Left lung (tissue), 10 donors: ENCODE data around the gene ASIC2. TPM values are rescaled to one million over a fixed set of nuclear protein-coding genes. Genes with fewer than 3 reads are reported as not detected.

Experiments
- ATAC-seq: fragments of 200-7000 bp; cut with Tn5 transposase; one replicate; pipeline ENCODE4 v1.9.1; 2020; ENCODE audit warnings: moderate library complexity
- DNase-seq, 4 donors: peaks; one replicate each; pipeline ENCODE4 v3.0.0-alpha.2; 2013 to 2020
- H3K27ac ChIP-seq, 2 donors: fragments of 200-600 bp; sonication (generic) in 1 of 2; one replicate each; pipeline versions ENCODE4 v1.5.0 to v1.8.0; 2020 to 2021
- H3K27me3 ChIP-seq, 2 donors: fragments of 200-600 bp; sonication (generic) in 1 of 2; one replicate each; pipeline versions ENCODE4 v1.5.0 to v1.8.0; 2020 to 2021
- H3K36me3 ChIP-seq, 2 donors: fragments of 200-600 bp; sonication (generic) in 1 of 2; one replicate each; pipeline versions ENCODE4 v1.5.0 to v1.8.0; 2020 to 2021
- H3K4me1 ChIP-seq, 2 donors: fragments of 200-600 bp; one replicate each; pipeline ENCODE4 v1.8.0; 2021
- H3K4me3 ChIP-seq, 2 donors: fragments of 200-600 bp; sonication (generic) in 1 of 2; one replicate each; pipeline versions ENCODE4 v1.5.0 to v1.8.0; 2020 to 2021; ENCODE audit warnings: mild to moderate bottlenecking in 1 of 2
- H3K9me3 ChIP-seq, 2 donors: fragments of 200-600 bp; sonication (generic) in 1 of 2; one replicate each; pipeline versions ENCODE4 v1.5.0 to v1.8.0; 2020 to 2021
- intact Hi-C, 2 donors: fragments of 100-400 bp; cut with DNase I; formaldehyde crosslinking; loops; one replicate each; pipeline versions ENCODE4 v1.11.2 to v1.14.2; 2022
- polyA plus RNA-seq, 6 donors: library from polyadenylated mRNA; unstranded; fragments of 120-200 nt; gene quantifications; one replicate each; pipeline ENCODE4 v1.2.1, GENCODE V29; 2013; ENCODE audit not compliant: insufficient read length in 6 of 6
- total RNA-seq, 2 donors: library from RNA; stranded (reverse); fragmentation: NEBNext Ultra II Directional; extraction: Animal tissue kit (Norgen Biotek cat#: 25700); gene quantifications; one replicate each; pipeline ENCODE4 v1.2.1, GENCODE V29; 2021
- TF ChIP-seq, protein P1 (sequence below), 2 donors: fragments of 200-600 bp; sonication (generic) in 1 of 2; IDR thresholded peaks; one replicate each; pipeline versions ENCODE4 v1.5.0 to v1.8.0; 2021; ENCODE audit warnings: antibody characterized with exemption in 2 of 2
- donor health status: DM: no; HTN: yes; CAD: no.
- donor health status: DM: no; HTN: no; CAD: no.

The ASIC2 gene
- total and polyA plus RNA-seq, 8 donors = 0.08 to 0.59 (median 0.46) TPM

DNA sequence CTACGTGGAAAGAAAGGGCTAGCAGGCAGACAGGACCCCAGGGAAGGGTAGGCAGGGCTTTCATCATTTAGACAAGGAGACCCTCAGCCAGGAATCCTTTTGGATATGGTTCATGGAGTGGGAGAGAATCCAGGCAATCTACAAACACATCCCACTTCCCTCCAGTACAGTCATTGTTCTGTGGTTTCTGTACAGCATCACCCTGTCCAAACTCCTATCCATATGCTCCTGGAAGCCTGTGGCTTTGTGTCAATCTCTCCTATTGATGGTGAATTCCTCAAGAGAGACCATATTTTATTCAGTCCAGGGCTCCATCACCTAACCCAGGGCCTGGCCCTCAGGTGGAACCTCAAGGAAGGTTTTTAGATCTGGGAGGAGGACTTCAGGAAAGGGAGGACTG lies 202.3 kb downstream of the ASIC2 start:
- no peak for ATAC-seq
- intact Hi-C loops = no loop called here
- no peak for DNase-seq
- peaks cover 0 to 49% of the 10 kb centered on the region in 2 donors for H3K27me3 ChIP-seq
- no peak overlapping the region for H3K27ac ChIP-seq
- TF ChIP-seq, protein P1, sequence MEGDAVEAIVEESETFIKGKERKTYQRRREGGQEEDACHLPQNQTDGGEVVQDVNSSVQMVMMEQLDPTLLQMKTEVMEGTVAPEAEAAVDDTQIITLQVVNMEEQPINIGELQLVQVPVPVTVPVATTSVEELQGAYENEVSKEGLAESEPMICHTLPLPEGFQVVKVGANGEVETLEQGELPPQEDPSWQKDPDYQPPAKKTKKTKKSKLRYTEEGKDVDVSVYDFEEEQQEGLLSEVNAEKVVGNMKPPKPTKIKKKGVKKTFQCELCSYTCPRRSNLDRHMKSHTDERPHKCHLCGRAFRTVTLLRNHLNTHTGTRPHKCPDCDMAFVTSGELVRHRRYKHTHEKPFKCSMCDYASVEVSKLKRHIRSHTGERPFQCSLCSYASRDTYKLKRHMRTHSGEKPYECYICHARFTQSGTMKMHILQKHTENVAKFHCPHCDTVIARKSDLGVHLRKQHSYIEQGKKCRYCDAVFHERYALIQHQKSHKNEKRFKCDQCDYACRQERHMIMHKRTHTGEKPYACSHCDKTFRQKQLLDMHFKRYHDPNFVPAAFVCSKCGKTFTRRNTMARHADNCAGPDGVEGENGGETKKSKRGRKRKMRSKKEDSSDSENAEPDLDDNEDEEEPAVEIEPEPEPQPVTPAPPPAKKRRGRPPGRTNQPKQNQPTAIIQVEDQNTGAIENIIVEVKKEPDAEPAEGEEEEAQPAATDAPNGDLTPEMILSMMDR (IDR thresholded peaks at IDR 0.05) = no peak
- no peaks in the 10 kb centered on the region for H3K4me1 ChIP-seq
- no peaks in the 10 kb centered on the region for H3K9me3 ChIP-seq
- H3K4me3 ChIP-seq = no peak overlapping the region
- H3K36me3 ChIP-seq = no peaks in the 10 kb centered on the region

DNA sequence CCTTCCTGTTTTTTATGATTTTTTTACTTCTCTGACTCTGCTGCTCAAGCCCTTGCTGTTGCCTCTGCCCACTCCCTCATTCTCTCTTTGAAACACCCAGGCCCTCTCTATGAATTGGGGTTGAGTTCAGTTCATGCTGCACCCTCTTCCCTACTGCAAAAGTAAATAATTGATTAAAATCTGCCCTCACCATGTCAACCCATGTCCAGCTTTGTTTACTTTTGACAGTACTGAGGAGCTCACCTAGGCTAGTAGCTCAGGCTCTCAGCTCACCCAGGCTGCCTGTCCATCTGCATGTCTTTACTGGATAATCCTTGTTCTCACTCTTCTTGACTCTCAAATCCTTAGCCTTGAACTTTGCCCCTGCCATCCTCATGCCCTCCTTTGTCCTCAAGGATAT lies 206.2 kb downstream of the ASIC2 start:
- intact Hi-C loops = no loop called here
- DNase-seq (no peak), ATAC-seq (no peak)
- Histone ChIP-seq H3K27me3 (peaks cover 0 to 55% of the 10 kb centered on the region in 2 donors), H3K4me3 (no peak overlapping the region), H3K9me3 (no peaks in the 10 kb centered on the region), H3K27ac (no peak overlapping the region), H3K4me1 (no peaks in the 10 kb centered on the region), H3K36me3 (no peaks in the 10 kb centered on the region)
- TF ChIP-seq, protein P1 (IDR thresholded peaks at IDR 0.05) = no peak

DNA sequence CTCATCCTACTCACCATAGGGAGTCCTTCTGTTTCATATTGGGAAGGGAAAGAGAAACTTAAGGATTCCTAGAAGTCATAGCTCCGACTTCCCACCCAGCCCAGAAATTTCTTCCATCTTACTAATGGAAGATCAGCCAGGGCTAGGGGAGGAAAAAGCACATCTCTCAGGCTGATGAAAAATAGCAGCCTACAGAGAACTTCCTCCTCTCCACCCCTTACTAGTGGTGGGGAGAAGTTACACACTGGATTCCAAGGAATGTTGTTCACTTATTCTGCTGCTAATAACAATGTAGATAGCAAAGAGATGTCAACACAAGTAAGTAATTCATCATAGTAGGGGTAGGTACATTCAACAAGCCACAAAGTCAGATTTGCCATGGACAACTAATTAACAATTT lies 207.1 kb downstream of the ASIC2 start:
- intact Hi-C loops = no loop called here
- ATAC-seq = no peak
- Histone ChIP-seq H3K27ac (no peak overlapping the region), H3K4me3 (no peak overlapping the region), H3K4me1 (no peaks in the 10 kb centered on the region), H3K9me3 (no peaks in the 10 kb centered on the region), H3K27me3 (peaks cover 0 to 56% of the 10 kb centered on the region in 2 donors), H3K36me3 (no peaks in the 10 kb centered on the region)
- TF ChIP-seq, protein P1 (IDR thresholded peaks at IDR 0.05) = no peak
- DNase-seq = peak in 1 of 4 donors; percentile 13

DNA sequence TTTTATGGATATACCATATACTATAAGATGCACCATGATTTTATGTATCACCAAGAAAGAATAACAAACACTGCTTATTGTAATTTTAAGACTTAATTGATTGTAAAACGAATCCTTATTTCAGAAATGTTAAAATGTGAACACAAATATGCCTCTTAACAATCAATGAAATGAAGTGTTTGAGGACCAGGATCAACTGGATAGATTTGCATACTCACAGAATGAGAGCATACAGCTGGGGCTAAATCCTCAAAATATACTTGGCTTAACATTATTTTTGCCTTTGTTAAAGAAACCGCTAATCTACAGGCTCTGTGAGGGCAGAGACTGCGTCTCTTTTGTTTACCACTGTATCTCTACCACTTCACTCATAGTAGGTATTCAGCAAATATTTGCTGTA lies 207.8 kb downstream of the ASIC2 start:
- Histone ChIP-seq H3K4me1 (no peaks in the 10 kb centered on the region), H3K27me3 (peaks cover 0 to 57% of the 10 kb centered on the region in 2 donors)
- intact Hi-C loops = no loop called here

DNA sequence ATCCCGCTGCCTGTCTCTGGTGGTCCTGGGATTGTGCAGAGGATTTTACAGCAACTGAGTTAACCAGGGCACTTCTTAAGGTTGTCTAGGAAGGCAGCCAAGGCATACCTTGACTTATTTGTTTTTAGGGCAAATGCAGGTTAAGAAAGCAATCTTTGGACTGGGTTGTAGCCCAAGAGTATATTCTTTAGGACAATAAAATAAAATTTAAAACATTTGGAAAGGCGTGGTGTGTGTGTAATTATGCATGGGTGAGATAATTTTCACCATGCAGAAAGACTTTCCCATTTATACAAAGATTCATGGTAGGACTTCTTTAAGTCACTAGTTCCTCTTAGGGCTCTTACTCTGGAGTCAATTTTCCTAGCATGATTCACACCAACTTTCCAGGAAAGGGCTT lies 208.3 kb downstream of the ASIC2 start:
- intact Hi-C loops = no loop called here
- no peak for ATAC-seq

More for the DNA sequence above, 207.8 kb downstream of the ASIC2 start:
- Histone ChIP-seq H3K36me3 (no peaks in the 10 kb centered on the region), H3K9me3 (no peaks in the 10 kb centered on the region), H3K27ac (no peak overlapping the region), H3K4me3 (no peak overlapping the region)
- TF ChIP-seq, protein P1 (IDR thresholded peaks at IDR 0.05) = no peak
- DNase-seq = peak in 2 of 4 donors; percentile 53 to 55
- ATAC-seq = no peak

More for the DNA sequence above, 208.3 kb downstream of the ASIC2 start:
- Histone ChIP-seq H3K4me3 (no peak overlapping the region), H3K4me1 (no peaks in the 10 kb centered on the region), H3K36me3 (no peaks in the 10 kb centered on the region), H3K9me3 (no peaks in the 10 kb centered on the region), H3K27ac (no peak overlapping the region), H3K27me3 (peaks cover 0 to 55% of the 10 kb centered on the region in 2 donors)
- TF ChIP-seq, protein P1 (IDR thresholded peaks at IDR 0.05) = no peak
- DNase-seq = no peak
